ENCODE measurements around the gene RNGTT.

RNGTT gene

DNA sequence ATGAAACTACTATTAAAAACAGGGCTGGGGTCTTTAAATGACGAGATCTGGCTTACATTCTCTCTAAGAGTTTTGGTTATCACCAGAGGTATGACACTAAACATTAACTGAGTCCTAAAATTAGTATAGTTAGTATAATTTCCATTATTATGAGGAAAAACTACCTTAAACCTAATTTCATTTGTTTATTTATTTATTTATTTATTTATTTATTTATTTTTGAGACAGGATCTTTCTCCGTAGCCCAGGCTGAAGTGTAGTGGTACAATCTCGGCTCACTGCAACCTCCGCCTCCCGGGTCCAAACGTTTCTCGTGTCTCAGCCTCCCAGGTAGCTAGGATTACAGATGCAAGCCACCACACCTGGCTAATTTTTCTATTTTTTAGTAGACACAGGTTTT lies 85.5 kb downstream of the RNGTT start:
- Mint-ChIP-seq H3K4me3 (no peak overlapping the region), H3K36me3 (ENCODE audit: low read depth) (peaks cover 1% of the 10 kb centered on the region), H3K27me3 (ENCODE audit: low read depth) (no peaks in the 10 kb centered on the region), H3K9me3 (no peaks in the 10 kb centered on the region), H3K27ac (no peak overlapping the region), H3K4me1 (no peaks in the 10 kb centered on the region)
- TF ChIP-seq, protein P1, sequence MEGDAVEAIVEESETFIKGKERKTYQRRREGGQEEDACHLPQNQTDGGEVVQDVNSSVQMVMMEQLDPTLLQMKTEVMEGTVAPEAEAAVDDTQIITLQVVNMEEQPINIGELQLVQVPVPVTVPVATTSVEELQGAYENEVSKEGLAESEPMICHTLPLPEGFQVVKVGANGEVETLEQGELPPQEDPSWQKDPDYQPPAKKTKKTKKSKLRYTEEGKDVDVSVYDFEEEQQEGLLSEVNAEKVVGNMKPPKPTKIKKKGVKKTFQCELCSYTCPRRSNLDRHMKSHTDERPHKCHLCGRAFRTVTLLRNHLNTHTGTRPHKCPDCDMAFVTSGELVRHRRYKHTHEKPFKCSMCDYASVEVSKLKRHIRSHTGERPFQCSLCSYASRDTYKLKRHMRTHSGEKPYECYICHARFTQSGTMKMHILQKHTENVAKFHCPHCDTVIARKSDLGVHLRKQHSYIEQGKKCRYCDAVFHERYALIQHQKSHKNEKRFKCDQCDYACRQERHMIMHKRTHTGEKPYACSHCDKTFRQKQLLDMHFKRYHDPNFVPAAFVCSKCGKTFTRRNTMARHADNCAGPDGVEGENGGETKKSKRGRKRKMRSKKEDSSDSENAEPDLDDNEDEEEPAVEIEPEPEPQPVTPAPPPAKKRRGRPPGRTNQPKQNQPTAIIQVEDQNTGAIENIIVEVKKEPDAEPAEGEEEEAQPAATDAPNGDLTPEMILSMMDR (IDR thresholded peaks at IDR 0.05; ENCODE audit: unreplicated experiment in 3 of 3), result no peak

DNA sequence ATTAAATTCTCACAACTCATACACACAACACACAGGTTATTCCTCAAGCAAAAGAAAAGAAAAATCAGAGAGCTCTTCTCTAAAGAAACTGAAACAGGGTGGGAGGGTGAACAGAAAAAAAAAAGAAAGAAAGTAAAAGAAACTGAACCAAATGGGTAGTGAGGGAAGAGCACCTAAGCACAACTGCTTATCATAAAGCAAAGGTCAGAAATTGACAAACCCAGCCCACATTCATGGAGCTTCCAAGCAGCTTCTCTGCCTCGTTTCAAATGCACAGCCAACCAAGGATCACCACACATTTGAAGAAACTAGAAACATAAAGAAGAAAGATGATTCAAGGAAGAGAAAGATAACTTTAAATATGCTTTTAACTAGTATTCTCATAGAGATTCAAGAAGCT lies 90.5 kb downstream of the RNGTT start:
- peak overlapping the region in 1 of 3 experiments; percentile 8 for H3K27ac Mint-ChIP-seq
- H3K27me3 Mint-ChIP-seq (ENCODE audit: low read depth), result no peaks in the 10 kb centered on the region
- TF ChIP-seq, protein P1 (IDR thresholded peaks at IDR 0.05; ENCODE audit: unreplicated experiment in 3 of 3), result no peak
- peaks cover 12% of the 10 kb centered on the region for H3K4me1 Mint-ChIP-seq
- H3K36me3 Mint-ChIP-seq (ENCODE audit: low read depth), result no peaks in the 10 kb centered on the region
- H3K9me3 Mint-ChIP-seq, result no peaks in the 10 kb centered on the region
- H3K4me3 Mint-ChIP-seq, result no peak overlapping the region

DNA sequence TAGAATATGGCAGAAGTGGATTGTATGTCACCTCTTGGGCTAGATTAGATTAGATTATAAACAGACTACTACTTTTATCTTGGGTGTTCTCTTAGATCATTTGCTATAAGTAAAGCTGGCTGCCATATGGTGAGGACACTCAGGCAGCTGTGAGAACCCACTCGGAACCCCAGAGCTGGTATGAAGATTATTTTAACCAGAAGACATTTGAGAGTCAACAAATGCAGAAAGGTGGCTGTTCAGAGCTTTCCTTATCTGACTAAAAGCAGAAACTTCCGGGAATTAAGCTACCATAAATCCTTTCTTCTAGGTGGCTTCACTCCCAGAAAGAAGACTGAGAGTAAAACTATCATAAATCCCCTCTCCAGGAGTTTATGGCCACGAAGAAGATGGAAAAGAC lies 91.9 kb downstream of the RNGTT start:
- Mint-ChIP-seq H3K4me3 (no peak overlapping the region), H3K27ac (no peak overlapping the region), H3K4me1 (peaks cover 13% of the 10 kb centered on the region), H3K27me3 (ENCODE audit: low read depth) (no peaks in the 10 kb centered on the region), H3K36me3 (ENCODE audit: low read depth) (no peaks in the 10 kb centered on the region), H3K9me3 (no peaks in the 10 kb centered on the region)
- TF ChIP-seq, protein P1 (IDR thresholded peaks at IDR 0.05; ENCODE audit: unreplicated experiment in 3 of 3), result no peak

GRCh38 chr6:88870717-88871330 lies 92.6 kb downstream of the RNGTT start:
- no peaks in the 10 kb centered on the region for H3K9me3 Mint-ChIP-seq
- H3K36me3 Mint-ChIP-seq (ENCODE audit: low read depth), result no peaks in the 10 kb centered on the region
- no peak overlapping the region for H3K4me3 Mint-ChIP-seq
- H3K27ac Mint-ChIP-seq, result peak overlapping the region in 1 of 3 experiments; percentile 58
- no peaks in the 10 kb centered on the region for H3K27me3 Mint-ChIP-seq (ENCODE audit: low read depth)
- TF ChIP-seq, protein P1 (IDR thresholded peaks at IDR 0.05; ENCODE audit: unreplicated experiment in 3 of 3), result peak; percentile 62 to 80 (median 71)
- peaks cover 13% of the 10 kb centered on the region for H3K4me1 Mint-ChIP-seq

DNA sequence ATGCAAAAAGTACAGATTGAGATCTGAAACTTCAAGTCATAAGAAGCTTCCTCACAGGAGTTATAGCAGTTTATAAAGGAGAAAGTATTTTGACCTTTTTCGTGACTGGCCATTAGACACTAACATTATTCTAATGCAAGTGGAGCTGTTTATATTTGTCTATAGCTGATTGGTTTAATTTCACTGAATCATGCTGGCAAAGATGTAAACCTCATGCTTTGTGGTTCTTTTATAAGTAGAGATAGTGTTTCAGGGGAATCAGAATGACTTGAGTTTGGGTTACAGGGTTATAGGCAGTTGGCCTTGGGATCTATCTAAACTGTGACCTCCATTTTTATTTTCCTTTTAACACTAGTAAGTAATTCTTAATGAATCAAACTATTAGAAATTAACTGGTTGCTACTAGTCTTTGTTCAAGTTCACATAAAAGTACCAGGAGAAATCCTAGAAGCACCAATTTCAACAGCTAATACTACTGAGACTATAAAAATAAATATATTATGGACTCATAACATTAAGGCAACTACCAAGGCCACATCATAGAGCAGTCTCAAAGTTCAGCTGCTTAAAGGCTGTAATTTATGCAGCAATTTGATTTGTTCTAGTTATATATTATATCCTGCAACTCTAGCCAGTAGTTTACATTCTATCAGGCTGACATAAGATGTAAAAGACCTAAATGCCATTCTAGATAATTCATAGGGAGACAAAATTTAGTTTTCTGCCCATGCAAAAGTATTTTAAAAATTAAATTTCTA lies 94.0 kb downstream of the RNGTT start:
- Mint-ChIP-seq H3K36me3 (ENCODE audit: low read depth) (no peaks in the 10 kb centered on the region), H3K4me3 (no peak overlapping the region), H3K9me3 (no peaks in the 10 kb centered on the region), H3K4me1 (peaks cover 13% of the 10 kb centered on the region), H3K27me3 (ENCODE audit: low read depth) (no peaks in the 10 kb centered on the region), H3K27ac (peak overlapping the region; percentile 49 to 87 (median 55))
- TF ChIP-seq, protein P1 (IDR thresholded peaks at IDR 0.05; ENCODE audit: unreplicated experiment in 3 of 3), result no peak

Measured in nephron (organoid).